Calu3 (cell line): ENCODE measurements around the gene RGS5. TPM values are rescaled to one million over a fixed set of nuclear protein-coding genes. Genes with fewer than 3 reads are reported as not detected.

ENCODE experiments used
- BruUV-seq: library from RNA; stranded (reverse); fragments of 400-500 nt; replicated peaks from 2 replicates; lab custom pipeline; 2021; lab: Mats Ljungman, UMichigan
- CTCF ChIA-PET: fragments of 300-600 bp; sonication (Branson Sonifier 250); formaldehyde crosslinking; loops from one replicate; lab custom pipeline; 2022; ENCODE audit warnings: antibody characterized with exemption; lab: Charles Lee
- DNase-seq: peaks from one replicate; pipeline ENCODE4 v3.0.0; 2022
- H3K27ac Mint-ChIP-seq: one replicate; pipeline ENCODE4 v1.8.0; 2022; ENCODE audit warnings: mixed read lengths; ENCODE audit not compliant: unreplicated experiment
- H3K27me3 Mint-ChIP-seq: one replicate; pipeline ENCODE4 v1.8.0; 2022; ENCODE audit warnings: mixed read lengths; ENCODE audit not compliant: unreplicated experiment
- H3K36me3 Mint-ChIP-seq: one replicate; pipeline ENCODE4 v1.8.0; 2022; ENCODE audit warnings: mild to moderate bottlenecking, moderate library complexity, mixed read lengths; ENCODE audit not compliant: insufficient read depth, unreplicated experiment
- H3K4me1 Mint-ChIP-seq: one replicate; pipeline ENCODE4 v1.8.0; 2022; ENCODE audit warnings: mild to moderate bottlenecking, low read depth, mixed read lengths; ENCODE audit not compliant: unreplicated experiment
- H3K4me3 Mint-ChIP-seq: one replicate; pipeline ENCODE4 v1.8.0; 2022; ENCODE audit warnings: mild to moderate bottlenecking, low read depth, moderate library complexity, mixed read lengths; ENCODE audit not compliant: unreplicated experiment
- H3K9me3 Mint-ChIP-seq: one replicate; pipeline ENCODE4 v1.8.0; 2022; ENCODE audit warnings: low read depth, mixed read lengths; ENCODE audit not compliant: unreplicated experiment
- intact Hi-C: fragments of 100-400 bp; cut with micrococcal nuclease; formaldehyde crosslinking; loops from one replicate; pipeline ENCODE4 v1.10.0; 2022; ENCODE audit not compliant: unreplicated experiment
- total RNA-seq: library from RNA; stranded (reverse); gene quantifications from 2 replicates; pipeline ENCODE4 v1.2.3, GENCODE V29; 2022
- TF ChIP-seq, protein P1 (sequence below): fragments of 200-600 bp; IDR thresholded peaks from one replicate; pipeline ENCODE4 v1.8.0; 2022; ENCODE audit warnings: antibody characterized with exemption; ENCODE audit not compliant: unreplicated experiment

Gene RGS5
- total RNA-seq, 1 experiment from 2014 or later: 1.9 TPM

DNA sequence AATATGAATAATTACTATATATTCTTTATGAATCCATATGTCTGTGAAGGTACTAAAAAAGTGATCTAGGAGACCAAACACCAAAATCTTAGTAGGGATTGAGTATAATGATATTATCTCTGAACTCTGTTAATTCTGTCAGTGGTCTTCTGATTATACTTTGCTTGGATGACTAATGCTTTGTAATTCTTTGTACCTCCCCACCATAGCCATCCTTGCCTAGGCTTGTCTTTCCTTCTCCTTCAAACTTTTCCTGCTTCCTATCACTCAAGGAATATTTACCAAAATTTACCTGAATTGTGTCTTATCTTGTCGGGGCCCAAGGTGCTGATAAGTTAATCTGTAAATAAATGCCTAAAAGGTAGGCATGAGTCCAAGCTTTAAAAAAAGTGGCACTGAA lies 845 bp upstream of the RGS5 start:
- no peaks in the 10 kb centered on the region for H3K9me3 Mint-ChIP-seq
- no peak overlapping the region for H3K27ac Mint-ChIP-seq
- intact Hi-C loops: no loop called here
- BruUV-seq: no TSS peak
- TF ChIP-seq, protein P1, sequence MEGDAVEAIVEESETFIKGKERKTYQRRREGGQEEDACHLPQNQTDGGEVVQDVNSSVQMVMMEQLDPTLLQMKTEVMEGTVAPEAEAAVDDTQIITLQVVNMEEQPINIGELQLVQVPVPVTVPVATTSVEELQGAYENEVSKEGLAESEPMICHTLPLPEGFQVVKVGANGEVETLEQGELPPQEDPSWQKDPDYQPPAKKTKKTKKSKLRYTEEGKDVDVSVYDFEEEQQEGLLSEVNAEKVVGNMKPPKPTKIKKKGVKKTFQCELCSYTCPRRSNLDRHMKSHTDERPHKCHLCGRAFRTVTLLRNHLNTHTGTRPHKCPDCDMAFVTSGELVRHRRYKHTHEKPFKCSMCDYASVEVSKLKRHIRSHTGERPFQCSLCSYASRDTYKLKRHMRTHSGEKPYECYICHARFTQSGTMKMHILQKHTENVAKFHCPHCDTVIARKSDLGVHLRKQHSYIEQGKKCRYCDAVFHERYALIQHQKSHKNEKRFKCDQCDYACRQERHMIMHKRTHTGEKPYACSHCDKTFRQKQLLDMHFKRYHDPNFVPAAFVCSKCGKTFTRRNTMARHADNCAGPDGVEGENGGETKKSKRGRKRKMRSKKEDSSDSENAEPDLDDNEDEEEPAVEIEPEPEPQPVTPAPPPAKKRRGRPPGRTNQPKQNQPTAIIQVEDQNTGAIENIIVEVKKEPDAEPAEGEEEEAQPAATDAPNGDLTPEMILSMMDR: no peak
- H3K4me3 Mint-ChIP-seq: no peak overlapping the region
- no peak for DNase-seq
- no peaks in the 10 kb centered on the region for H3K27me3 Mint-ChIP-seq
- CTCF ChIA-PET: no interaction called here
- H3K36me3 Mint-ChIP-seq: no peaks in the 10 kb centered on the region
- H3K4me1 Mint-ChIP-seq: no peaks in the 10 kb centered on the region

DNA sequence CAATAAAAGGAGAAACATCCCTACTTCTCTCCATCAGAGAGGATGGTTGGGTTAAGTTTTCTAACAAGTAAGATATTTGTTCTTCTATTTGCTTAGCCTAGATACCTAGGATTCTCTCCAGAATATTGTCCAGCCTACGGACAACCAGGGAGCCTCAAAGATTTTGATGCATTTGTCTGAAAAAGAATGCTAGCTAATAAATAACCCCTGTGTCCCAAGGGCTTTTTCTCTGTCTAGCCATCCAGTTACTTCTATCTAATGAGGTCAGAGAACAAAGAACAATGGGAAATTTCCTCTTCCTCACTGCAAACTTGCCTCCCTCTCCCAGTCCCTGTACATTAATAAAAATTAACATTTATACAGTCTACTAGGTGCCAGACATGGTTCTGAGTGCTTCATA lies 810 bp downstream of the RGS5 start:
- BruUV-seq: no TSS peak
- intact Hi-C loops: no loop called here
- no peaks in the 10 kb centered on the region for H3K9me3 Mint-ChIP-seq
- TF ChIP-seq, protein P1: no peak
- H3K36me3 Mint-ChIP-seq: no peaks in the 10 kb centered on the region
- no peak overlapping the region for H3K4me3 Mint-ChIP-seq
- H3K4me1 Mint-ChIP-seq: no peaks in the 10 kb centered on the region
- CTCF ChIA-PET: no interaction called here
- DNase-seq: no peak
- no peaks in the 10 kb centered on the region for H3K27me3 Mint-ChIP-seq
- H3K27ac Mint-ChIP-seq: no peak overlapping the region

DNA sequence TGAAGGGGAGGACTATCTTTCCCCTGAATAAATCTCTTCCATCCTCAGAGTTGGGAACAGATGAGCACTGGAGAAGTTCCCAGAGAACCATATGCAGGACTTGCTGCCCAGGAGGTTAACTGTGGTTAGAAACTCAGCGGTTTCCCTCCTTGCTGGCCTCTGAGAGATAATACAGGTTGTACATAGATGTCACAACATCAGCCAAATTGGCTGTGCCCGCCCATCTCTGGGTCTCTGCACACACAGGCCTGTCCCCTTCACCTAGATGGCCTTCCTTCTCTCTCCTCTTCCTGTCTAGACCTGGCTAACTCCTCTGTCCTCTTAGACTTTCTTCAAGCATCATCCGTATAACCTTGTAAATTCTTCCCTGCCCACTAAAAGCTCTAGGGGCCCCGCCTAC lies 5.7 kb downstream of the RGS5 start:
- CTCF ChIA-PET: no interaction called here
- Mint-ChIP-seq H3K27ac (no peak overlapping the region), H3K36me3 (no peaks in the 10 kb centered on the region), H3K27me3 (no peaks in the 10 kb centered on the region), H3K9me3 (no peaks in the 10 kb centered on the region), H3K4me3 (no peak overlapping the region), H3K4me1 (peaks cover 9% of the 10 kb centered on the region)
- DNase-seq: no peak
- BruUV-seq: no TSS peak
- TF ChIP-seq, protein P1: no peak
- intact Hi-C loops: loop anchor here (5.0 kb wide), 1 partner anchor 65 kb away; no protein-coding TSS in a partner anchor

DNA sequence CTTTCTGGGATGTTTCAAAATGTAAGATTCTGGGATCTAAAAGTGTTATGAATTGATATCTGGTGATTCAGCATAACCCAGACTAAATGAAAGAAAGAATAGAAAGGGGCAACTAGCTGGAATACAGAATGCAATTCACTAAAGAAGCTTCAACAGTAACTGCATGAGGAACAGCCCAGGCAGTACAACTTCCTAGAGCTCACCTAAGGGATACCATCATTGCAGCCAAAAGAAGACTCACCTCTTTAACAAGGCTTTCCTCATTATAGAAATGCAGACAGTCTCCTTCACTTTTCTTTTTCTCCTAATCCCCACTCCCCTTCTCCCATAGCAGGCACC lies 6.3 kb downstream of the RGS5 start:
- CTCF ChIA-PET: no interaction called here
- Mint-ChIP-seq H3K4me3 (no peak overlapping the region), H3K36me3 (no peaks in the 10 kb centered on the region), H3K9me3 (no peaks in the 10 kb centered on the region), H3K27me3 (no peaks in the 10 kb centered on the region), H3K4me1 (peaks cover 9% of the 10 kb centered on the region), H3K27ac (no peak overlapping the region)
- intact Hi-C loops: loop anchor here (5.0 kb wide), 1 partner anchor 66 kb away; no protein-coding TSS in a partner anchor
- no TSS peak for BruUV-seq
- DNase-seq: no peak
- TF ChIP-seq, protein P1: no peak
